Stimulated activated CD4-positive, alpha-beta T cell treated with anti-CD3 and anti-CD28 coated beads, Interleukin-12 subunit alpha, Interleukin-12 subunit beta, amount 100 ng/mL, for 48 hours (primary cell): ENCODE results near the gene CREG2.
A peak's percentile ranks its signal among the peaks of the same experiment; 100 is the strongest.

Experiments used
- DNase-seq, 3 donors: peaks; one replicate each; pipeline ENCODE4 v3.0.0-alpha.2; 2020; ENCODE audit warnings: low read depth in 2 of 3, low spot score in 1 of 3

Gene CREG2, protein sequence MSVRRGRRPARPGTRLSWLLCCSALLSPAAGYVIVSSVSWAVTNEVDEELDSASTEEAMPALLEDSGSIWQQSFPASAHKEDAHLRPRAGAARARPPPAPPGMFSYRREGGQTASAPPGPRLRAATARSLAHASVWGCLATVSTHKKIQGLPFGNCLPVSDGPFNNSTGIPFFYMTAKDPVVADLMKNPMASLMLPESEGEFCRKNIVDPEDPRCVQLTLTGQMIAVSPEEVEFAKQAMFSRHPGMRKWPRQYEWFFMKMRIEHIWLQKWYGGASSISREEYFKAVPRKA

DNA sequence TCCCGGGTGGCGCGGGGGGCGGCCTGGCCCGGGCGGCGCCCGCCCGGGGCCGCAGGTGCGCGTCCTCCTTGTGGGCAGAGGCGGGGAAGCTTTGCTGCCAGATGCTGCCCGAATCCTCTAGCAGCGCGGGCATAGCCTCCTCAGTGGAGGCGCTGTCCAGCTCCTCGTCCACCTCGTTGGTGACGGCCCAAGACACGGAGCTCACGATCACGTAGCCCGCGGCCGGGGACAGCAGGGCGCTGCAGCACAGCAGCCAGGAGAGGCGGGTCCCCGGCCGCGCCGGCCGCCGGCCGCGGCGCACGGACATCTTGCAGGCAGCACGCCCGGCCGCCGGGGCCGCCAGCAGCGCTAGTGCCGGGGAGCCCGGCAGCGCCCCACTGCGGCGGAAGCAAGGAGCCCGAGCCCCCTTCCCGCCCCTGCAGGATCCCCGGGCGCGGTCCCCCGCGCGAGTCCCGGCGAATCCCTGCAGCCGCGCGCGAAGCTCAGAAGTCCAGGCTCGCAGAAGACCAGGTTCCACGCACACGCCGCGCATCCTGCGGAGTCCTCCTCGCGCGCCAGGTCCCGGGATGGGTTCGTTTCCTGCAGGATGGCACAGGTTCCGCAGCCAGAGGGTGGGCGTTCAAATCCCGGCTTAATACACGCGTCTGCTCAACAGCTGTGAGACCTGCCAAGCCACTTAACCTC is at the start of gene CREG2:
TSS of gene CREG2 (minus strand) at position 353 of the 684 bp plus-strand sequence. CDS start at position 307, 46 bp downstream.
- DNase-seq: peak; percentile 20 to 53 (median 23)

DNA sequence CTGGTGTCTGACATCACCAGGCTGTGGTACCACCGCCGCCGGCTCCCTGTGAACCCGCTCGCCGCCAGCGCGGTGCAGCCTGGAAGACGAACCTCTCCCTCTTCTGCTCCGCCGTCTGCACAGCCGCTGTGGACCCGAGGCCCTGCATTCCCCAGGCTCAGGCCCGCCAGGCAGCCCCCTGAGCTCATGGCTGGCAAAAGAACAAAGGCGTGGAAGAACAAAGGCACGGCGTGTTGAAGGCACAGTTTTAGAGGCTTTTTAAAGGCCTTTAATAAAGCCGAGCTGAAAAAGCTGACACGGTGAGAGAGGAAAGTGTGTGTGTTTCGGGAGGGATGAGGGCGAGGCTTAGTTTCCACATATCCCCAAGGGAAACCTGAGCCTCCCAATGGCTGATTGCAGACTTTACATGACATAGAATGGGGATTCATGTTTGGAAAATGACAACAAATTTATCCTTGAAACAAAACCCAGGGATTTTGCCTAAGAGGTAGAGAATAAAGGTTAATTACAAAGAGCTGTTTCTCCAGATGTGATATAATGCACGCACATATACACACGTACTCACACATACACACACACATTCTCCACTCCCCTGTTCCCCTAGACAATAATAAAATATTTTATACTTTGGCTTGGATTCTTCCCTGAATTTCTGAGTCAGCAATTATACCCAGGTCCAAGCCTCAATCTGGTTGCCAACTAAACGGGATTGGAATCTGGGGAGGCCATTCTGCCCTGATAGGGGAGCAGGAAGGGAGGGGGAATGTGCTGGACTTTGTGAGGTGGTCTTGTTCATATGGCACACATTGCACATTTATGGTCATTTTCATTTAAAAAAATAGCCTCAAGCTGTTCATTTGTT is 47.9 kb upstream of the CREG2 start:
- no peak for DNase-seq

DNA sequence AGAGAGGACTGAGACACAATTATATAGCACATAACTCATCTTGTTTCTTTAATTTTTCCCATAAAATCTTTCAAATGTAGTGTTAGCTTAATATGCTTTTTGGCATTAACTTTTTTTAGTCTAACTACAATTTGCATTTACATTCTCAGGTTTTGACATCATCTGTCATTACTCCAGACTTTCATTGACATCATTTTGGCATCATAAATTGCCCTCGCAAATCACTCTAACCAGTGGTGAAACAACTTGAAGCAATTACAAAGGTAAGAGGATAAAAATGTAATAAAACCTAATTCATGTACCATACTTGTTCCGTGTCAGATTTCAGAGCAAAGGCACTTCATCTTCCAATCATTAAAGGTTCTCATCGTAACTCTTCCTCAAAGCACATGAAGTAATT is 46.2 kb upstream of the CREG2 start:
- DNase-seq: no peak

DNA sequence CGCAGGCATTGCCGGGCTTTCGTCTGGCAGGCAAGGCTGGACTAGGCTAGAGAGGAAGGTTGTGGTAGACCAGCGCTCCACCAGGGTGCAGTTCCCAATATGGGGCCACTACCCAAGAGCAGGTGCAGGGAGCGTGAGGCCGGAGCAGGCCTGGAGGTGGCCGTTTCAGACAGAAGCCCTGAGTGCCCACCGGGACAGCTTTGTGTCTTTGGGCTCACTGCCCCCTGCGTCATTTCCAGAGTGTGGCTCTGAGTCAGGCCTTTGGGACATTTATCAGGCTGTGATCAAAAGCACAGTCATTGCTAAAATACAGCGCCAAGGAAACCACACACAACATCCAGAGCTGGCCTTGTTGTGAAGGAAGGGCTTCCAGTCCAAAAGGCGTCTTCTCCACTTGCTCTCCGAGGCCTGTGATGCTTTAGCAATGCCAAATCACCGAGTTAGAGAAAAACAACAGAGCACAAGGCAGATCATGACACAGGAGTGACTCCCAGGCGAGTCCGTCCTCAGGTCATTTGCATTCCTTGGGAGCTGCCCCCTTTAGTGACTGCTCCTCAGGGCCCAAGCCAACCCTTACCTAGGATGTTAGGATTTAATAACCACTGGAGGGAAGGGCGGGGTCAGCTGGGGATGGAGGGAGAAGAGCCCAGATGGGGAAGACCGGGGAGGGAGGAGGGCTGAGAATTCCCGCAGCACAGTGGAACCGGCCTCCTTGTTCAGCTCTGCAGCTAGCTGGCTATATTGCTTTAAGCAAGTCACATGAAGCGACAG is 45.3 kb upstream of the CREG2 start:
- DNase-seq: no peak

DNA sequence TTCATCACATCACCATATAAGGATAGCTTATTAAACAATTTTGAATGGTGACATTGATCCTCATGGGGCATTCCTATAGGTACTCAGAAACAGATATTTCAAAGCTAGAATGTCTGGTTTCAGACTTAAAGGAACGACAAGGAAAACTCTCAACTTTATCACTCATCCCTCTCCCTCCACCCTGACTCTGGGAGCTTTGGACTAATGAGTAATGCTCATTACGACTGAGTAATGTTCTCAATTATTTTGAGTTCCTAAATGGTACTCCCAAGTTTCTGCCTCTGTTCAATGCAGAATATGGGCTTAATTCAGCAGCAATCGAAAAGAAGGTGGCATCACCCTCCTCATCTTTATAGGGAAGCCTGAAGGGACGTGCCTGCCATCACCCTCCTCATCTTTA is 44.2 kb upstream of the CREG2 start:
- no peak for DNase-seq

DNA sequence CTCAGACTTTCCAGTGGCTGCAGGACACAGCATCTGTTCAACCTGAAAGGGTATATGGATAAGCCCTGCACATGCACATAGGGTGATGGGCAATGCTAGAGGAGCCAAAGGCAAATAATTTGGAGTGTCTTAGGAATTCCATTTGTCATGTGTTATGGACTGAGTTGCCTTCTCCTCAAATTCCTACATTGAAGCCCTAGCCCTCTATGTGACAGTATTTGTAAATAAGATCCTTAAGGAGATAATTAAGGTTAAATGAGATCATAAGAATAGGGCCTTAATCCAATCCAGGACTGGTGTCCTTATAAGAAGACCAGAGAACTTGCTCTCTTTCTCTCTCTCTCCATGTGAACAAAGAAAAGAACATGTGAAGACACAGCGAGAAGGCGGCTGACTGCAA is 42.9 kb upstream of the CREG2 start:
- DNase-seq: no peak

DNA sequence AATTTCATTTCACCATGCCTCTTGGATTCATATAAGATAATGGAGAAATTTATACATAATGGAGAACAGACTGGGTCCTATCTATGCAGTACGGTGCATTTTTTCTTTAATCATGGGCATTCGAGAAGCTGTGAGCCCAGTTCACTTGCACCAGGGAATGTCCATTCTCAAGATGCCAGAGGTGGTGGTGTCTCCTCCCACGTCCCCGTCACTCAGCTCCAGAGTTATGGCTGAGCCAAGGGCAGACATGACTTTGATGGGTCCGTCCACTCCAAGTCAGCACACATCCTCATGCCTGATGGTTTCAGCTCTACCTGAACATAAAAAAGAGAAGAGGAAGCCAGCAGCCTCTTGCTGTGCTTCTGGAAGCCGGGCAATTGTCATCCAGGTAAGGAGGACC is 42.1 kb upstream of the CREG2 start:
- no peak for DNase-seq

DNA sequence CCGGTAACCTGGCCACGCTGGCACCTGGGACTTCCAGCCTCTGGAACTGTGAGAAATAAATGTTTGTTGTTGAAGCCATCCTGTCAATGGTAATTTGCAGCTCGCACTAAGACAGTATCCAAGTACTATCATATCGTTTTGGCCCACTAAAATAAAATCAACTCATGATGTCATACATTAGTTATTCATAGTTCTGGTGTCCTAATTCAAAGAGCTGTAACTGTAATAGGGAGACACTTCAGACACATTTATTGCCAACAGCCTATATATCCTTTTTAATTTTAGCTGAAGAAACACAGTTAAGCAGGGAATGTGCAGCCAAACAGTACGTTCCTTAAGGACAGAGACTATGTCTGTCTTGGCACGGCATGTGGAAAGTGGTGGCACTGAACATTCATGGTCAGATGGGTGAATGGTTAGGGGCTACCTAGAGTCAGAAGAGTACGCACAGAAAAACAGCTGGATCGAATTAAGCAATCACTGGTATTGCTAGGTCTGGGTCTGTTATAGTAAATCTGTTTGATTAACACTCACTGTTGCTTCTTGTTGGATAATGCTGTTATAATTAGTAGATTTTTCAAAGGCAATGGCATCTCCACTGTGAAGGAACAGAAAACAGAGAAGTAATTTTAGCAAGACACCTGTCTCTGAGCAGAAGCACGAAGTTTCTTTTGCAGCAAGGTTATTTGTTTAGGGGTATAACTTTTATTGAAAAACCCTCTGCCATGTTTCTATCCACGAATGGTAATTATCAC is 41.3 kb upstream of the CREG2 start:
- DNase-seq: no peak

DNA sequence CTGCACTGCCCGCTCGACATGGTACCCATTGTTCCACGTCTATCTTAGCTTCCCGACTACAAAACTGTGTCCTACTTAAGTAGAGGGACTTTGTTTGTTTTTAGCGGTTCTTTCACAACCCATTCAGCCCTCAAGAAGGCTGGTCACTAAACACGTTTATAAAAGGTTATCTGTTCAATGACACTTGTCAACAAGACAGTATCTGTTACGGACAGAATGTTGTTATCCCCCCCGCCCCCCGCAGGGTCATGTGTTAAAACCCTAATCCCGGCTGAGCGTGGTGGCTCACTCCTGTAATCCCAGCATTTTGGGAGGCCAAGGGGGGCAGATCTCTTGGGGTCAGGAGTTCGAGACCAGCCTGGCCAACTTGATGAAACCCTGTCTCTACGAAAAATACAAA is 40.4 kb upstream of the CREG2 start:
- DNase-seq: no peak

DNA sequence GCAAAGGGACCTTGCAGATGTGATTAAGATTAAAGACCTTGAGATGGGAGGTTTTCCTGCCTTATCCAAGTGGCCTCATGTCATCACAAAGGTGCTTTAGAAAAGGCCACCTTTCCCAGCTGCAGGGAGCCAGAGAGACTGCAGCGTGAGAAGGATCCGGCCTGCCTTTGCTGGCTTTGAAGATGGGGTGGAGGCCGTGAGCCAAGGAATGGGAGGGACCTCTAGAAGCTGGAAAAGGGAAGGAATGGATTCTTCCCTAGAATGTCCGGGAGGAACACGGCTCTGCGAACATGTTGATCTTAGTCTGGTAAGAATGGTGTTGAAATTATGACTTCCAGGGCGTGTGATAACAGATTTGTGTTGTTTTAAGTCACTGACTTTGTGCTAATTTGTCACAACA is 39.9 kb upstream of the CREG2 start:
- DNase-seq: no peak

DNA sequence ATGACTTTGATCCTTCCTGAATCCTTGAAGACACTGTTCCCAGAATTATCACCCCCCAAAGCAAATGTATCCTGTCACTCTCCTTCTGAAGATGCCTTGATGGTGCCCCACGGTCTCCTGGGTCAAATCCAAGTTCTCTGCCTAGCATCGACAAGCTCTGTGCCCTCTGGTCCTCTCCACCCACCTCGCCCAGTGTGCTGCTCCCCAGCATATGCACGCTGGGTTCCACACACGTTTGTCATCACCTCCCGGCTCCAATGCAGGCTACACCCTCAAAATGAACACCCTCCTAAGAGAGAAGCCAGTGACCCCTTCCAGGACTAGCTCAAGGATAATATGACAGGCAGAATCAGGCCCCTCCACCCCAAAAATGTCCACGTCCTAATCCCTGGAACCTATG is 39.5 kb upstream of the CREG2 start:
- no peak for DNase-seq

DNA sequence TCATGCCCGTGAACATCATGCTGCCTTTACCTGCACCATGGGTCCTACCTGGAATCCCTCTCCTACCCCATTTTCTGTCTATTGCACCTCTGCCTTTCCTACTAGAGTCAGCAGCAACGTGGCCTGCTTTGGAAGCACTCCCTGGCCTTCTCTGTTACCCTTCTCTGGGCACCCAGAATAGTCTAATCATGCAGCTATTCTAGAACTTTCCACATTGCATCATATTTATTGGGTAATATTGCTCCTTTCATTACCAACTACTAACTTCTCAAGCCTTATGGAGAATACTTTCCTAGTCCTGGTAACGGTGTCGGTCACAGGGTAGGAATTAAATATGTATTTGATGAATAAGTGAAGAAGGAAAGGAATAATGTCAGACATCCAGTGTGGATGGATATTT is 33.3 kb upstream of the CREG2 start:
- DNase-seq: no peak

DNA sequence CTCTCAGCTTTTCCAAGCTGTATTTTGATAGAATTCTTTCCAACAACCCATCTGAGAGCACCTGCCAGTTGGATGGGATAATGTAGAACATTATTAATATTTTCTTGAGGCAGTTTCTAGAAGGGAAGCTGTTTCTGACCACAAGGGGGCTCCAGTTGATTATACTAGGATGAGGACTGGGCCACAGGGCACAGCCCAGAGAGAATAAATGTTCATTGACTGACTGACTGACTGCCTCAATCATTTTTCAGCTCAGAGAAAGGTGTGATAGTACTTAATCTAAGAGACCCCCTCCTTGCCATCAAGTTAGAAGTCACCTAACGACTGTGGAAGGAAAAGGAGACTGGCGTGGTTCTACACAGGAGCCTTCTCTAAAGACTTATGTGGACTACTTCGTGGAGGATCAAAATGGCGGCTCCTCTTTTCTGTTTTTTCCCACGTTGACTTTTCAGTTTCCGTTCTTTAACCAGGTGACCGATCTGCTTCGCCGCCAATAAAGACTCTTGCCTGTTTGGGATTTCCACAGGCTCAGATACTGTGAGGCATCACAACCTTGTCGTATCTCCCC is 31.9 kb upstream of the CREG2 start:
- peak; percentile 12 to 77 (median 32) for DNase-seq

DNA sequence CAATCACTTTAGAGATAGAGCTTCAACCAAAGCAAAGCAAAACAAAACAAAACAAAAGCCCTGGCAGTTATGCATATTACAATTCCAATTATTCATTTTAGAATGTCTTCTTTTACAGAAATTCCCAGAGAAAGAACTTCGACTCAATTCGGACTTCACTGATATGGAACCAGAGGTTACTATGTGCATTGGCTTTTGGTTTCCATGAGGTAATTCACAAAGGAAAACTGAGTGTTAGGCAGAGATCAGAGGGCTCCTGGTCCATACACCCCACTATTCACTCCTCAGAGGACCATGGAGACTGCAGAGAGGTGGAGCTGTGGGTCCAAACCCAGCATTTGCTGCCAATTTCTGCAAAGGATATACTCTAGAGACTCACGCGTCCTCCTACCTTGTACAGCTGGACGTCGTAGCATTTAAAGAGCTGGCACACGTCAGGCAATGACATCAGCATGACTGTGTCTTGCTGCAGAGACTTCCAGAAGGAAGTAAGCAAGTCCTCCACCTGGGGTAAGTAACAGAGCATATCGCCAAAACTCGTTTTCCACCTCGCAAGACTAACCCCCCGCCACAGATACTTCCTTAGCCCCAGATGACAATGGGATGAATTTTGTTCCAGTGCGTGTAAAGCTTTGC is 31.3 kb upstream of the CREG2 start:
- no peak for DNase-seq

DNA sequence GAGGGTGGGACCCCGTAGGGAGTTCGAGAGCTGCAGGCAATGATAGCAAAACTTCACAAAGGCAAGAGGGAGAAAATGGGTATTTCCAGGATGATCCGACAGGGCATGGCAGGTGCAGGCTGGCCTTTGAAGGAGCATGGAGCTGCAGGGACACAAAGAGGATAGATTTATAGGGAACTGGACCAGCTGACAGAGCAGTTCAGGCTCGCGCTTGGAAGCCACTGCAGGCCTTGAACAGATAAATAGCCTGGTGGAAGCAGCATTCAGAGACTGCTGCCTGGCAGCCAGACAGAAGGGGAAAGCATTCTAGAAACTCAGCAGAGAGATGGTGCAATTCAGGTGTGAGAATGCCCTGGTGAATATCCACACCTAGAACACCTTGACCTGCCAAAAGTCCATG is 29.3 kb upstream of the CREG2 start:
- DNase-seq: no peak

DNA sequence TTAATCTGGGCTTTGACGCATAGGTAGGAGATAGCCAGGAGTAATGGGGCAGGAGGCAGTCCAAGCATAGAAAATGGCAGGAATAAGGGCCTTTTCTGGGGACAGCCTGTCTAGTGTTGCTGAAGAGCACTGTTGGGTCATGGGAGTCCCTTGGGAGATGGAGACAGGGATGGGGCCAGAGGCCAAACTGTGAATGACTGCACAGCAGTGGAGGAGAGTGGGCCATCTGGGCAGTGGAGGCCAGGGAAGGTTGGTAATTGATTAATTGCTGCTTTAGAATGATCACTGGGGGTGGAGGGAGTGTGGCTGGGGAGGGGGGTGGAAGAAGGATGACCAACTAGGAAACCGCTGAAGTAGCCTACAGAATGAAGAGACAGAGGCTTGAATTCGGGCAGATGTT is 28.6 kb upstream of the CREG2 start:
- no peak for DNase-seq

DNA sequence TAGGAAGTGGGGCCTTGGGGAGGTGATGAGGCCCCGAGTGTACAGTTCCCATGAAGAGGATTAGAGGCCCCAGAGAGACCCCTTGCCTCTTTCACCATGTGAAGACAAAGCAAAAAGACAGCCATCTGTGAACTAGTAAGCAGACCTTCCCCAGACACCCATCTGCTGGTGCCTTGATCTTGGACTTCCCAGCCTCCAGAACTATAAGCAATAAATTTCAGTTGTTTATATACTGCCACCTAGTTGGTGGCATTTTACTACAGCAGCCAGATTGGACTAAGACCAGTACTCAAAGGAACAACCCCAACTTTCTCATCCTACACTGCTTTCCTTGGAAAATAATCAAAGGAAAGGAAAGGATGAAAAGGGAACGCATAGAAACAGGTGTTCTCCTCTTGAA is 27.9 kb upstream of the CREG2 start:
- DNase-seq: no peak

DNA sequence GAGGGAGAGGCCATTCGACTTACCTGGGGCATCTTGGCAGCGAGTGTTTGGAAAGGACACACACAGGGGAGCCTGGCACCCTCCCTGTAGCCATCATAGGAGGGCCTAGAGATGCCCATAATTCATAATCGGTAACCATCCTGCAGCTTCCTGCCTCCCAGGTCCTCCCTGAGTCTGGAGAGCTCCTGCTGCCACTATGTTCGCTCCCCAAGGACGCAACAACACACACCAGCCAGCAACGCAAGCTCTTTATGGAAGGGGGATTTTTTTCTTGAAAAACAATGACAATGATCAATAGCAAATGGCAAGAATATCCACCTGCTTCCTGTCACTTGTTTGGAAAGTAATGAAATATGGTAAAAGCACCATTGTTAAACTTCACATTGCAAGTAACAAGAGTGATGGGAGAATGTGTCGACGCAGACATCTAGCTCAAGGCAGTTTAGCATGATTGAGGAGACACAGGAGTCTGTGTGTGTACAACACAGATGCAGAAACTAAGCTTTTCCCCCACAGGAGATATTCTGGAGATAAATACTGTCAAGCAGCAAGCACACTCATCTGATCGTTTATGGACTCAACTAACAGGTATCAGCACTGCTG is 24.9 kb upstream of the CREG2 start:
- DNase-seq: no peak

DNA sequence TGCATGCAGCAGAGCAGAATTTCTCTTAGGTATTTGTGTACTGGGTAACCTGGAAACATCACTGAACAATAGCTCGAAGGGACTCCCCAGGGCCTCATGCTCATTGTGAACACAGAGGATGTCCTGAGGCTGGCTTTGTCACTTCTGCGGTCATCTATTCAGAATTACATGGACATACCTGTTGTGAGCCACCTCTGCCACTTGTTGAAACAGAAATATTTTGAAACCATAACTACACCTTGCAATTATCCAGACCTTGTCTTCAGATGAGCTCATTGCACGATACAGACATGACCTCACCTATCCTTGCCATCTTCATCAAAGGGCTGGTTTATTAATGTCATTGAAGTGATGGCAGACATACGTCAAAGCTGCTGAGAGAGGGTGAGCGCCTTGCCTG is 23.4 kb upstream of the CREG2 start:
- DNase-seq: no peak
